ENCODE measurements around the gene SMIM23. TPM values are rescaled to one million over a fixed set of nuclear protein-coding genes. Genes with fewer than 3 reads are reported as not detected.

The SMIM23 gene
- total and polyA plus RNA-seq, 4 donors = not detected

GRCh38 chr5:171795381-171795780, 9.8 kb downstream of the SMIM23 start:
- no peak overlapping the region for H3K4me3 ChIP-seq
- H3K9ac ChIP-seq (ENCODE audit: insufficient read depth in 1 of 2, low read length in 2 of 2) = no peak overlapping the region
- H3K27ac ChIP-seq (ENCODE audit: low read depth in 1 of 2, low read length in 1 of 2) = no peak overlapping the region
- ATAC-seq (ENCODE audit: insufficient read depth, low FRiP score) (no peak), DNase-seq (no peak)
- TF ChIP-seq, protein P1, sequence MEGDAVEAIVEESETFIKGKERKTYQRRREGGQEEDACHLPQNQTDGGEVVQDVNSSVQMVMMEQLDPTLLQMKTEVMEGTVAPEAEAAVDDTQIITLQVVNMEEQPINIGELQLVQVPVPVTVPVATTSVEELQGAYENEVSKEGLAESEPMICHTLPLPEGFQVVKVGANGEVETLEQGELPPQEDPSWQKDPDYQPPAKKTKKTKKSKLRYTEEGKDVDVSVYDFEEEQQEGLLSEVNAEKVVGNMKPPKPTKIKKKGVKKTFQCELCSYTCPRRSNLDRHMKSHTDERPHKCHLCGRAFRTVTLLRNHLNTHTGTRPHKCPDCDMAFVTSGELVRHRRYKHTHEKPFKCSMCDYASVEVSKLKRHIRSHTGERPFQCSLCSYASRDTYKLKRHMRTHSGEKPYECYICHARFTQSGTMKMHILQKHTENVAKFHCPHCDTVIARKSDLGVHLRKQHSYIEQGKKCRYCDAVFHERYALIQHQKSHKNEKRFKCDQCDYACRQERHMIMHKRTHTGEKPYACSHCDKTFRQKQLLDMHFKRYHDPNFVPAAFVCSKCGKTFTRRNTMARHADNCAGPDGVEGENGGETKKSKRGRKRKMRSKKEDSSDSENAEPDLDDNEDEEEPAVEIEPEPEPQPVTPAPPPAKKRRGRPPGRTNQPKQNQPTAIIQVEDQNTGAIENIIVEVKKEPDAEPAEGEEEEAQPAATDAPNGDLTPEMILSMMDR (IDR thresholded peaks at IDR 0.05; ENCODE audit: control extremely low read depth, extremely low read depth) = no peak
- H3K36me3 ChIP-seq (ENCODE audit: control insufficient read depth in 4 of 4, insufficient read depth in 4 of 4, low read length in 4 of 4) = no peaks in the 10 kb centered on the region
- H3K4me1 ChIP-seq (ENCODE audit: control insufficient read depth in 5 of 5, insufficient read depth in 5 of 5, low read length in 5 of 5) = peaks cover 0 to 41% (median 6%) of the 10 kb centered on the region in 5 donors
- no peaks in the 10 kb centered on the region for H3K9me3 ChIP-seq (ENCODE audit: control insufficient read depth in 4 of 4, insufficient read depth in 3 of 4, low read length in 3 of 4)
- 84 to 88% methylated on average over 2 of the region's 2 CpGs for WGBS, 2 donors
- no peaks in the 10 kb centered on the region for H3K27me3 ChIP-seq (ENCODE audit: control insufficient read depth in 3 of 3, insufficient read depth in 3 of 3, low read length in 2 of 3)

GRCh38 chr5:171796436-171796835, 10.8 kb downstream of the SMIM23 start:
- TF ChIP-seq, protein P1 (IDR thresholded peaks at IDR 0.05; ENCODE audit: control extremely low read depth, extremely low read depth) = no peak
- ATAC-seq (ENCODE audit: insufficient read depth, low FRiP score) = no peak
- DNase-seq = peak; percentile 79 to 99 (median 98)
- no peak overlapping the region for H3K9ac ChIP-seq (ENCODE audit: insufficient read depth in 1 of 2, low read length in 2 of 2)
- H3K36me3 ChIP-seq (ENCODE audit: control insufficient read depth in 4 of 4, insufficient read depth in 4 of 4, low read length in 4 of 4) = no peaks in the 10 kb centered on the region
- H3K4me1 ChIP-seq (ENCODE audit: control insufficient read depth in 5 of 5, insufficient read depth in 5 of 5, low read length in 5 of 5) = peaks cover 0 to 41% (median 6%) of the 10 kb centered on the region in 5 donors
- no peaks in the 10 kb centered on the region for H3K9me3 ChIP-seq (ENCODE audit: control insufficient read depth in 4 of 4, insufficient read depth in 3 of 4, low read length in 3 of 4)
- WGBS, 2 donors = 78 to 87% methylated on average over 8 of the region's 8 CpGs
- H3K27me3 ChIP-seq (ENCODE audit: control insufficient read depth in 3 of 3, insufficient read depth in 3 of 3, low read length in 2 of 3) = no peaks in the 10 kb centered on the region
- H3K27ac ChIP-seq (ENCODE audit: low read depth in 1 of 2, low read length in 1 of 2) = no peak overlapping the region
- no peak overlapping the region for H3K4me3 ChIP-seq

DNA sequence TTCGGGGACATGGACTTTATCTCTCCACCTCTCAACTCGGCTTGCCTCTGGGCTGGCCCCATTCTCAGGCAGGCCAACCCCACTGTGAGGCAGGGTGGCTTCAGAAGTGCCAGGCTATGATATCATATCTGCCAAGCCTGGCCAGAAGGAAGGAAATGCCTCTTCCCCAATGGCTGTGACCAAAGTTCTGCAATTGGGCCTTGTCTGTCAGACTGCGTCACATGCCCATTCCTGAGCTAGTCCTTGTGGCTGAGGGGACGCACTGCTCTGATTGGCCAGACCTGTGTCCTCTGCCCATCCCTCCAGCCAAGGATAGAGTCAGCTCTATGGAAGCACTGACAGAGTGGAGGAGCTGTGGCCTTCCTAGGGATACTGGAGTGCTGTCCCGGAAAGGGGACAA, 11.9 kb downstream of the SMIM23 start:
- TF ChIP-seq, protein P1 (IDR thresholded peaks at IDR 0.05; ENCODE audit: control extremely low read depth, extremely low read depth) = no peak
- DNase-seq = no peak

GRCh38 chr5:171798418-171798817, 12.8 kb downstream of the SMIM23 start:
- TF ChIP-seq, protein P1 (IDR thresholded peaks at IDR 0.05; ENCODE audit: control extremely low read depth, extremely low read depth) = no peak
- peaks cover 0 to 41% (median 6%) of the 10 kb centered on the region in 5 donors for H3K4me1 ChIP-seq (ENCODE audit: control insufficient read depth in 5 of 5, insufficient read depth in 5 of 5, low read length in 5 of 5)
- H3K4me3 ChIP-seq = no peak overlapping the region
- no peaks in the 10 kb centered on the region for H3K27me3 ChIP-seq (ENCODE audit: control insufficient read depth in 3 of 3, insufficient read depth in 3 of 3, low read length in 2 of 3)
- 83 to 87% methylated on average over 8 of the region's 8 CpGs for WGBS, 2 donors
- no peak overlapping the region for H3K9ac ChIP-seq (ENCODE audit: insufficient read depth in 1 of 2, low read length in 2 of 2)
- H3K9me3 ChIP-seq (ENCODE audit: control insufficient read depth in 4 of 4, insufficient read depth in 3 of 4, low read length in 3 of 4) = no peaks in the 10 kb centered on the region
- no peak overlapping the region for H3K27ac ChIP-seq (ENCODE audit: low read depth in 1 of 2, low read length in 1 of 2)
- H3K36me3 ChIP-seq (ENCODE audit: control insufficient read depth in 4 of 4, insufficient read depth in 4 of 4, low read length in 4 of 4) = no peaks in the 10 kb centered on the region
- DNase-seq = no peak
- ATAC-seq (ENCODE audit: insufficient read depth, low FRiP score) = no peak

More for the DNA sequence above, 11.9 kb downstream of the SMIM23 start:
- Histone ChIP-seq H3K4me3 (no peak overlapping the region), H3K27me3 (ENCODE audit: control insufficient read depth in 3 of 3, insufficient read depth in 3 of 3, low read length in 2 of 3) (no peaks in the 10 kb centered on the region), H3K27ac (ENCODE audit: low read depth in 1 of 2, low read length in 1 of 2) (no peak overlapping the region), H3K4me1 (ENCODE audit: control insufficient read depth in 5 of 5, insufficient read depth in 5 of 5, low read length in 5 of 5) (peaks cover 0 to 41% (median 6%) of the 10 kb centered on the region in 5 donors), H3K36me3 (ENCODE audit: control insufficient read depth in 4 of 4, insufficient read depth in 4 of 4, low read length in 4 of 4) (no peaks in the 10 kb centered on the region), H3K9ac (ENCODE audit: insufficient read depth in 1 of 2, low read length in 2 of 2) (no peak overlapping the region), H3K9me3 (ENCODE audit: control insufficient read depth in 4 of 4, insufficient read depth in 3 of 4, low read length in 3 of 4) (no peaks in the 10 kb centered on the region)
- no peak for ATAC-seq (ENCODE audit: insufficient read depth, low FRiP score)
- 61 to 72% methylated on average over 5 of the region's 5 CpGs for WGBS, 2 donors

All from lung (tissue), 12 donors.